ENCODE results near the gene UBTD2. TPM values are rescaled to one million over a fixed set of nuclear protein-coding genes. Genes with fewer than 3 reads are reported as not detected.

Gene UBTD2
- total RNA-seq, 1 experiment from 2014 or later: 22.6 TPM

GRCh38 chr5:172178991-172179989, 104.3 kb downstream of the UBTD2 start:
- Histone ChIP-seq H4K20me1 (ENCODE audit: low read length) (peaks cover 15% of the 10 kb centered on the region; the same call in 1 of the 2 replicates), H3K4me3 (ENCODE audit: low read length) (no peak overlapping the region), H3K27me3 (ENCODE audit: low read length) (no peaks in the 10 kb centered on the region), H3K4me2 (ENCODE audit: low read length) (no peak overlapping the region), H3K79me2 (ENCODE audit: low read length) (peaks cover 90% of the 10 kb centered on the region), H3F3A (ENCODE audit: low read length, unreplicated experiment) (no peaks in the 10 kb centered on the region), H3K27ac (ENCODE audit: low read length) (no peak overlapping the region), H3K36me3 (ENCODE audit: low read depth, low read length) (no peaks in the 10 kb centered on the region), H2AFZ (ENCODE audit: low read length) (no peak overlapping the region), H3K9me2 (replicated peaks; ENCODE audit: low read length) (no peaks in the 10 kb centered on the region), H3K4me1 (ENCODE audit: insufficient read depth, low read length) (peaks cover 13% of the 10 kb centered on the region; the same call in 1 of the 2 replicates), H3K9ac (ENCODE audit: low read length) (no peak overlapping the region), H3K9me3 (ENCODE audit: low read length) (no peaks in the 10 kb centered on the region)
- no TSS peak for BruUV-seq (replicated peaks)
- ATAC-seq (no peak), DNase-seq (no peak)
- intact Hi-C loops (cut with micrococcal nuclease): no loop called here
- POLR2A ChIA-PET (ENCODE audit: unreplicated experiment): no interaction called here
- TF ChIP-seq EZH2 (IDR thresholded peaks at IDR 0.05; ENCODE audit: low read length, unreplicated experiment) (no peak), EZH2phosphoT487 (IDR thresholded peaks at IDR 0.05; ENCODE audit: borderline replicate concordance, low read length) (no peak)
- TF ChIP-seq, protein P1, sequence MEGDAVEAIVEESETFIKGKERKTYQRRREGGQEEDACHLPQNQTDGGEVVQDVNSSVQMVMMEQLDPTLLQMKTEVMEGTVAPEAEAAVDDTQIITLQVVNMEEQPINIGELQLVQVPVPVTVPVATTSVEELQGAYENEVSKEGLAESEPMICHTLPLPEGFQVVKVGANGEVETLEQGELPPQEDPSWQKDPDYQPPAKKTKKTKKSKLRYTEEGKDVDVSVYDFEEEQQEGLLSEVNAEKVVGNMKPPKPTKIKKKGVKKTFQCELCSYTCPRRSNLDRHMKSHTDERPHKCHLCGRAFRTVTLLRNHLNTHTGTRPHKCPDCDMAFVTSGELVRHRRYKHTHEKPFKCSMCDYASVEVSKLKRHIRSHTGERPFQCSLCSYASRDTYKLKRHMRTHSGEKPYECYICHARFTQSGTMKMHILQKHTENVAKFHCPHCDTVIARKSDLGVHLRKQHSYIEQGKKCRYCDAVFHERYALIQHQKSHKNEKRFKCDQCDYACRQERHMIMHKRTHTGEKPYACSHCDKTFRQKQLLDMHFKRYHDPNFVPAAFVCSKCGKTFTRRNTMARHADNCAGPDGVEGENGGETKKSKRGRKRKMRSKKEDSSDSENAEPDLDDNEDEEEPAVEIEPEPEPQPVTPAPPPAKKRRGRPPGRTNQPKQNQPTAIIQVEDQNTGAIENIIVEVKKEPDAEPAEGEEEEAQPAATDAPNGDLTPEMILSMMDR (conservative IDR thresholded peaks at IDR 0.05; ENCODE audit: low read depth, low read length): no peak
- CTCF ChIA-PET: no interaction called here

DNA sequence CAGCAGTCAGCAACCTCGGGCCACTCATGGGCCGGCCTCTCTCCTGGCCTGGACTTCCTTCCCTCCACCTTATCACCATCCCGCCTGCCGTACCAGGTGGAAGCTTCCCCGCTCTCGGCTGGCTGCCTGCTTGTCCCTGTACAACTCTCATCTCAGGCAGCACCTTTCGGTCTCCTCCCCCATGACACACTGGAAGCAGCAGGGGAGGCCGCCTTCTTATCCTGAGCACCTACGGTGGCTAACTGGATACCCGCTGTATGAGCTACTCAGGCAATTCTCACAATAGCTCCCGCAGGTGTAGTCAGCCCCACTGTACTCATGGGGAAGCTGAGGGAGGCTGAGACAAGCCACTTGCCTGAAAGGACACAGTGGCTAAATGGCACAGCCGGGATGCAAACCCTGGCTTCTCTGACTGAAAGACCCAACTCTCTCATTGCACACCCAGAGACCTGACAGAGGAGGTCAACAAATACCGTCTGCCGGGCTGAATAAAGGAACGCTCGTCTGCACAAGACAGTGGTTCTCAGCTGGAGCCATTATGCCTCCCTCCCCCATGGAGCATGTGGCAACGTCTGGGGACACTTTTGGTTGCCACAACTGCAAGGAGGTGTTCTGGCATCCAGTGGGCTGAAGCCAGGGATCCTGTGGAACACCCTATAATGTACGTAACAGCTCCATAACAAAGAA, 105.1 kb downstream of the UBTD2 start:
- peaks cover 17% of the 10 kb centered on the region; the same call in 1 of the 2 replicates for H4K20me1 ChIP-seq (ENCODE audit: low read length)
- H3K9me3 ChIP-seq (ENCODE audit: low read length): no peaks in the 10 kb centered on the region
- H3F3A ChIP-seq (ENCODE audit: low read length, unreplicated experiment): no peaks in the 10 kb centered on the region
- peaks cover 20% of the 10 kb centered on the region for H3K4me1 ChIP-seq (ENCODE audit: insufficient read depth, low read length)
- H3K79me2 ChIP-seq (ENCODE audit: low read length): peaks cover 83% of the 10 kb centered on the region
- no peak overlapping the region for H3K4me2 ChIP-seq (ENCODE audit: low read length)
- no peak overlapping the region for H3K27ac ChIP-seq (ENCODE audit: low read length)
- no peak for TF ChIP-seq EZH2 (IDR thresholded peaks at IDR 0.05; ENCODE audit: low read length, unreplicated experiment)
- TF ChIP-seq EZH2phosphoT487 (IDR thresholded peaks at IDR 0.05; ENCODE audit: borderline replicate concordance, low read length): no peak
- TF ChIP-seq, protein P1 (conservative IDR thresholded peaks at IDR 0.05; ENCODE audit: low read depth, low read length): no peak
- no peaks in the 10 kb centered on the region for H3K27me3 ChIP-seq (ENCODE audit: low read length)
- intact Hi-C loops (cut with micrococcal nuclease): no loop called here
- no peak overlapping the region for H2AFZ ChIP-seq (ENCODE audit: low read length)
- ATAC-seq (no peak), DNase-seq (no peak)
- no peak overlapping the region for H3K4me3 ChIP-seq (ENCODE audit: low read length)
- no TSS peak for BruUV-seq (replicated peaks)
- H3K9me2 ChIP-seq (replicated peaks; ENCODE audit: low read length): no peaks in the 10 kb centered on the region
- no peak overlapping the region for H3K9ac ChIP-seq (ENCODE audit: low read length)
- no peaks in the 10 kb centered on the region for H3K36me3 ChIP-seq (ENCODE audit: low read depth, low read length)
- CTCF ChIA-PET: no interaction called here
- POLR2A ChIA-PET (ENCODE audit: unreplicated experiment): no interaction called here

Data from PC-3 (cell line).